COLO829 (cell line): ENCODE measurements around the gene TRPM3.

Experiments
- DNase-seq: peaks from one replicate; pipeline ENCODE4 v3.0.0; 2012; ENCODE audit warnings: low spot score

The TRPM3 gene

GRCh38 chr9:70517926-70518610, 603.4 kb downstream of the TRPM3 start:
- no peak for DNase-seq

GRCh38 chr9:70514273-70514672, 607.1 kb downstream of the TRPM3 start:
- no peak for DNase-seq

- no peak for DNase-seq
Observed at GRCh38 chr9:70511858-70512257, 609.6 kb downstream of the TRPM3 start.

- DNase-seq = no peak
Observed at GRCh38 chr9:70510157-70510770, 611.2 kb downstream of the TRPM3 start.

GRCh38 chr9:70506159-70506558, 615.3 kb downstream of the TRPM3 start:
- no peak for DNase-seq

GRCh38 chr9:70504834-70505233, 616.6 kb downstream of the TRPM3 start:
- DNase-seq = no peak

- no peak for DNase-seq
Observed at GRCh38 chr9:70502690-70503089, 618.7 kb downstream of the TRPM3 start.

- no peak for DNase-seq
Observed at GRCh38 chr9:70500793-70501192, 620.6 kb downstream of the TRPM3 start.

GRCh38 chr9:70499621-70500020, 621.8 kb downstream of the TRPM3 start:
- no peak for DNase-seq

- DNase-seq = no peak
Observed at GRCh38 chr9:70498866-70499265, 622.6 kb downstream of the TRPM3 start.

- DNase-seq = no peak
Observed at GRCh38 chr9:70496244-70496643, 625.2 kb downstream of the TRPM3 start.

GRCh38 chr9:70495514-70495913, 625.9 kb downstream of the TRPM3 start:
- no peak for DNase-seq

GRCh38 chr9:70494221-70494620, 627.2 kb downstream of the TRPM3 start:
- DNase-seq = no peak

- DNase-seq = no peak
Observed at GRCh38 chr9:70493029-70493428, 628.4 kb downstream of the TRPM3 start.

GRCh38 chr9:70492319-70492777, 629.1 kb downstream of the TRPM3 start:
- DNase-seq = no peak

- no peak for DNase-seq
Observed at GRCh38 chr9:70491426-70492318, 629.7 kb downstream of the TRPM3 start.

- DNase-seq = no peak
Observed at GRCh38 chr9:70490478-70490877, 630.9 kb downstream of the TRPM3 start.

GRCh38 chr9:70488793-70489105, 632.7 kb downstream of the TRPM3 start:
- no peak for DNase-seq

- DNase-seq = no peak
Observed at GRCh38 chr9:70488098-70488792, 633.2 kb downstream of the TRPM3 start.

GRCh38 chr9:70486127-70486526, 635.3 kb downstream of the TRPM3 start:
- no peak for DNase-seq

GRCh38 chr9:70485273-70485858, 636.1 kb downstream of the TRPM3 start:
- no peak for DNase-seq
